Lung (tissue), 12 donors: ENCODE results near the gene ATM. TPM values are rescaled to one million over a fixed set of nuclear protein-coding genes. Genes with fewer than 3 reads are reported as not detected.
"Not testable (repeated sequence)": the region's sequence is repeated elsewhere in the genome, so short reads cannot be mapped to it uniquely, and the experiment has no call there.

Experiments
- ATAC-seq: fragments of 200-7000 bp; cut with Tn5 transposase; one replicate; pipeline ENCODE4 v1.9.1; 2020; ENCODE audit warnings: moderate number of reproducible peaks; ENCODE audit not compliant: insufficient read depth, low FRiP score
- DNase-seq, 3 donors: peaks; one replicate each; pipeline ENCODE4 v3.0.0-alpha.2; 2013 to 2017
- H3K27ac ChIP-seq, 2 donors: one replicate each; pipeline ENCODE4 v1.5.1; 2013; ENCODE audit warnings: mild to moderate bottlenecking in 2 of 2, moderate library complexity in 2 of 2, control low read depth in 1 of 2, inconsistent platforms in 1 of 2, low read depth in 1 of 2, low read length in 1 of 2
- H3K27me3 ChIP-seq, 3 donors: one replicate each; pipeline ENCODE4 v1.5.1; 2013; ENCODE audit warnings: low read length in 2 of 3; ENCODE audit not compliant: control insufficient read depth in 3 of 3, insufficient read depth in 3 of 3
- H3K36me3 ChIP-seq, 4 donors: one replicate each; pipeline ENCODE4 v1.5.1; 2013; ENCODE audit warnings: low read length in 4 of 4, mild to moderate bottlenecking in 1 of 4, moderate library complexity in 1 of 4; ENCODE audit not compliant: control insufficient read depth in 4 of 4, insufficient read depth in 4 of 4
- H3K4me1 ChIP-seq, 5 donors: one replicate each; pipeline ENCODE4 v1.5.1; 2013; ENCODE audit warnings: low read length in 5 of 5, mild to moderate bottlenecking in 2 of 5, moderate library complexity in 1 of 5; ENCODE audit not compliant: control insufficient read depth in 5 of 5, insufficient read depth in 5 of 5
- H3K4me3 ChIP-seq: one replicate; pipeline ENCODE4 v1.5.1; 2013; ENCODE audit warnings: mild to moderate bottlenecking, control low read depth, moderate library complexity
- H3K9ac ChIP-seq, 2 donors: one replicate each; pipeline ENCODE4 v1.5.1; 2013; ENCODE audit warnings: low read length in 2 of 2, control low read depth in 1 of 2; ENCODE audit not compliant: insufficient read depth in 1 of 2
- H3K9me3 ChIP-seq, 4 donors: one replicate each; pipeline ENCODE4 v1.5.1; 2013; ENCODE audit warnings: low read length in 3 of 4, mild to moderate bottlenecking in 1 of 4, moderate library complexity in 1 of 4; ENCODE audit not compliant: control insufficient read depth in 4 of 4, insufficient read depth in 3 of 4
- CTCF ChIP-seq: IDR thresholded peaks from 2 replicates; pipeline ENCODE4 v1.5.1; 2012; ENCODE audit warnings: mild to moderate bottlenecking; ENCODE audit errors: control extremely low read depth, extremely low read depth
- WGBS, 2 donors: extraction: QIAGEN DNeasy Blood & Tissue Kit; methylation state at CpG; one replicate each; pipeline ENCODE4 v1.1.7; 2013; 5-methylcytosine and 5-hydroxymethylcytosine counted together
- polyA plus RNA-seq, 2 donors: library from polyadenylated mRNA; stranded (reverse); fragments of 200-250 nt; gene quantifications; one replicate each; pipeline ENCODE4 v1.2.1, GENCODE V29; 2013
- total RNA-seq, 2 donors: library from RNA; depleted of rRNA in 1 of 2; stranded (reverse); fragments of >200 nt in 1 of 2; gene quantifications; one replicate each; pipeline ENCODE4 v1.2.1, GENCODE V29; 2014 to 2021
- donor health status: control.
- donor health status: control.
- donor health status: Bipolar disorder and iron deficiency.
- donor health status: healthy.
- donor health status: DM: yes; HTN: yes; CAD: no.

Gene ATM
- total and polyA plus RNA-seq, 4 donors = 14.9 to 165 (median 29.9) TPM

GRCh38 chr11:108278954-108279353, 56.1 kb downstream of the ATM start:
- H3K4me1 ChIP-seq = peaks cover 0 to 1% (median 0%) of the 10 kb centered on the region in 5 donors
- TF ChIP-seq CTCF = no peak
- H3K9me3 ChIP-seq = no peaks in the 10 kb centered on the region
- ATAC-seq = no peak
- H3K4me3 ChIP-seq = no peak overlapping the region
- DNase-seq = peak in 1 of 3 donors; percentile 3
- H3K27me3 ChIP-seq = no peaks in the 10 kb centered on the region
- peaks cover 3 to 22% (median 13%) of the 10 kb centered on the region in 4 donors for H3K36me3 ChIP-seq
- no peak overlapping the region for H3K27ac ChIP-seq
- WGBS, 2 donors = 82 to 84% methylated on average over 4 of the region's 4 CpGs
- no peak overlapping the region for H3K9ac ChIP-seq

GRCh38 chr11:108286370-108286769, 63.5 kb downstream of the ATM start:
- no peaks in the 10 kb centered on the region for H3K9me3 ChIP-seq
- TF ChIP-seq CTCF = no peak
- 84 to 85% methylated on average over 1 of the region's 1 CpG for WGBS, 2 donors

GRCh38 chr11:108286956-108287355, 64.1 kb downstream of the ATM start:
- peaks cover 12 to 37% (median 23%) of the 10 kb centered on the region in 4 donors for H3K36me3 ChIP-seq

More at GRCh38 chr11:108286370-108286769, 63.5 kb downstream of the ATM start:
- Histone ChIP-seq H3K9ac (no peak overlapping the region), H3K4me1 (peaks cover 0 to 1% (median 0%) of the 10 kb centered on the region in 5 donors), H3K4me3 (no peak overlapping the region), H3K36me3 (peaks cover 10 to 33% (median 21%) of the 10 kb centered on the region in 4 donors), H3K27ac (no peak overlapping the region), H3K27me3 (no peaks in the 10 kb centered on the region)
- no peak for DNase-seq
- no peak for ATAC-seq

GRCh38 chr11:108289066-108289465, 66.2 kb downstream of the ATM start:
- not testable (repeated sequence) for H3K9ac ChIP-seq, H3K27ac ChIP-seq, ATAC-seq, H3K4me1 ChIP-seq, DNase-seq, H3K27me3 ChIP-seq, H3K4me3 ChIP-seq, H3K9me3 ChIP-seq
- H3K36me3 ChIP-seq = peaks cover 4 to 30% (median 21%) of the 10 kb centered on the region in 4 donors

More at GRCh38 chr11:108286956-108287355, 64.1 kb downstream of the ATM start:
- Histone ChIP-seq H3K4me3 (no peak overlapping the region), H3K27me3 (no peaks in the 10 kb centered on the region), H3K9me3 (no peaks in the 10 kb centered on the region), H3K9ac (no peak overlapping the region), H3K4me1 (peaks cover 0 to 1% (median 0%) of the 10 kb centered on the region in 5 donors), H3K27ac (no peak overlapping the region)
- DNase-seq = no peak
- ATAC-seq = no peak
- 98 to 99% methylated on average over 3 of the region's 3 CpGs for WGBS, 2 donors
- no peak for TF ChIP-seq CTCF
